HepG2 (cell line): Measurements from ENCODE around the gene ZNF691. TPM values are rescaled to one million over a fixed set of nuclear protein-coding genes. Genes with fewer than 3 reads are reported as not detected.

Source experiments
- ARID5B ChIP-seq: IDR thresholded peaks from 2 replicates; pipeline ENCODE4 v1.4.0; 2020; ENCODE audit warnings: mild to moderate bottlenecking, missing genetic modification reagents
- ATF2 ChIP-seq: sonication (generic); formaldehyde crosslinking; IDR thresholded peaks from 2 replicates; pipeline ENCODE4 v1.4.0; 2020; ENCODE audit warnings: missing genetic modification reagents
- PRDM15 ChIP-seq: sonication (generic); formaldehyde crosslinking; IDR thresholded peaks from 2 replicates; pipeline ENCODE4 v1.4.0; 2020; ENCODE audit warnings: missing genetic modification reagents
- SP5 ChIP-seq: IDR thresholded peaks from 2 replicates; pipeline ENCODE4 v1.6.1; 2016; ENCODE audit warnings: low read depth, borderline replicate concordance
- TIGD3 ChIP-seq: sonication (generic); formaldehyde crosslinking; IDR thresholded peaks from 2 replicates; pipeline ENCODE4 v1.5.1; 2020; ENCODE audit warnings: mild to moderate bottlenecking, missing genetic modification reagents, borderline replicate concordance
- ZBTB3 ChIP-seq: sonication (generic); formaldehyde crosslinking; IDR thresholded peaks from 2 replicates; pipeline ENCODE4 v1.4.0; 2020; ENCODE audit warnings: low read depth, mild to moderate bottlenecking, moderate library complexity, missing genetic modification reagents, borderline replicate concordance
- ZBTB40 ChIP-seq, 2 experiments: fragments of 450-650 bp in 1 of 2; sonication (generic) in 1 of 2; formaldehyde crosslinking in 1 of 2; IDR thresholded peaks; 2 replicates each; pipeline versions ENCODE4 v1.6.1 to v1.8.0; 2016 to 2022; ENCODE audit warnings: antibody characterized with exemption in 1 of 2, mild to moderate bottlenecking in 1 of 2, missing genetic modification reagents in 1 of 2
- polyA plus RNA-seq, 8 experiments: library from polyadenylated mRNA; depleted of rRNA in 3 of 8; stranded (reverse) in 7 of 8; unstranded in 1 of 8; fragments of >200 nt; fragmentation: Illumina TruSeq in 4 of 8; extraction: Trizol in 4 of 8; gene quantifications; 2 replicates each; pipeline versions ENCODE4 v1.2.1 to v1.2.3, GENCODE V29; 2011 to 2016; ENCODE audit warnings: low read depth in 4 of 8, missing spikeins in 1 of 8, mixed read lengths in 1 of 8; ENCODE audit not compliant: insufficient read depth in 1 of 8
- total RNA-seq, 5 experiments: library from RNA; depleted of rRNA; stranded (reverse); fragments of >200 nt; fragmentation: Illumina TruSeq; extraction: Trizol; gene quantifications; 2 replicates each; pipeline ENCODE4 v1.2.3, GENCODE V29; 2016; ENCODE audit warnings: low read depth in 1 of 5

Gene ZNF691
- total and polyA plus RNA-seq, 2 of the 13 experiments (the other 11 are each of a cell fraction or from before 2014, with no cell fraction given) = 7.6 to 7.8 TPM

- TF ChIP-seq ARID5B (CRISPR knock-in tag) = 0 out of 2 replicates have a peak, but pooled peaks have one; percentile 1
- TF ChIP-seq SP5 (CRISPR knock-in tag) = no peak
- TF ChIP-seq PRDM15 (CRISPR knock-in tag) = no peak
- TF ChIP-seq ZBTB3 (CRISPR knock-in tag) = no peak
- TF ChIP-seq ZBTB40 (IDR thresholded peaks at IDR 0.05) = no peak
- no peak for TF ChIP-seq ZBTB40 (CRISPR knock-in tag; IDR thresholded peaks at IDR 0.05)
- no peak for TF ChIP-seq TIGD3 (CRISPR knock-in tag)
- 0 out of 2 replicates have a peak, but pooled peaks have one; percentile 3 for TF ChIP-seq ATF2 (CRISPR knock-in tag)
Measured at GRCh38 chr1:42817440-42817767, 29.0 kb upstream of the ZNF691 start (continued).
